H9 (cell line): Measurements from ENCODE around the gene DOCK1. TPM values are rescaled to one million over a fixed set of nuclear protein-coding genes. Genes with fewer than 3 reads are reported as not detected.

ENCODE experiments used
- DNase-seq: peaks from one replicate; pipeline ENCODE4 v3.0.0-alpha.2; 2017
- H2AFZ ChIP-seq: one replicate; pipeline ENCODE4 v1.6.1; 2013; ENCODE audit warnings: mild to moderate bottlenecking, low read length, control low read depth, moderate library complexity
- H2AK5ac ChIP-seq: 2 replicates; pipeline ENCODE4 v1.6.1; 2013; ENCODE audit warnings: low read length, control low read depth, mixed read lengths; ENCODE audit not compliant: insufficient read length
- H2BK120ac ChIP-seq: one replicate; pipeline ENCODE4 v1.6.1; 2013; ENCODE audit warnings: low read depth, mild to moderate bottlenecking, low read length, control low read depth, inconsistent platforms; ENCODE audit not compliant: poor library complexity, severe bottlenecking
- H2BK12ac ChIP-seq: 2 replicates; pipeline ENCODE4 v1.6.1; 2013; ENCODE audit warnings: low read length, control low read depth, mixed read lengths, low read depth; ENCODE audit not compliant: insufficient read length
- H2BK15ac ChIP-seq: 2 replicates; pipeline ENCODE4 v1.6.1; 2013; ENCODE audit warnings: low read depth, low read length, control low read depth
- H2BK20ac ChIP-seq: one replicate; pipeline ENCODE4 v1.6.1; 2013; ENCODE audit warnings: low read depth, mild to moderate bottlenecking, low read length, control low read depth, inconsistent platforms; ENCODE audit not compliant: poor library complexity, severe bottlenecking
- H2BK5ac ChIP-seq: 2 replicates; pipeline ENCODE4 v1.6.1; 2013; ENCODE audit warnings: low read length, control low read depth, mixed read lengths; ENCODE audit not compliant: insufficient read length
- H3K14ac ChIP-seq: 2 replicates; pipeline ENCODE4 v1.6.1; 2013; ENCODE audit warnings: low read length, control low read depth; ENCODE audit not compliant: insufficient read depth
- H3K18ac ChIP-seq: 2 replicates; pipeline ENCODE4 v1.6.1; 2013; ENCODE audit warnings: low read depth, mild to moderate bottlenecking, mixed read lengths, low read length, control low read depth; ENCODE audit not compliant: insufficient read length
- H3K23ac ChIP-seq: 2 replicates; pipeline ENCODE4 v1.6.1; 2013; ENCODE audit warnings: low read length, control low read depth, mixed read lengths, low read depth; ENCODE audit not compliant: insufficient read length
- H3K23me2 ChIP-seq: 2 replicates; pipeline ENCODE4 v1.6.1; 2013; ENCODE audit warnings: low read depth, mild to moderate bottlenecking, mixed read lengths, low read length, control low read depth; ENCODE audit not compliant: insufficient read length, poor library complexity, severe bottlenecking
- H3K27ac ChIP-seq: 2 replicates; pipeline ENCODE4 v1.5.1; 2013; ENCODE audit warnings: low read length, control low read depth, mixed read lengths, low read depth; ENCODE audit not compliant: insufficient read length
- H3K27me3 ChIP-seq: 2 replicates; pipeline ENCODE4 v1.6.1; 2013; ENCODE audit warnings: low read length, control low read depth, inconsistent platforms; ENCODE audit not compliant: insufficient read depth
- H3K4ac ChIP-seq: 2 replicates; pipeline ENCODE4 v1.6.1; 2013; ENCODE audit warnings: low read depth, mild to moderate bottlenecking, control low read depth, inconsistent platforms, low read length, moderate library complexity
- H3K4me1 ChIP-seq: 2 replicates; pipeline ENCODE4 v1.6.1; 2013; ENCODE audit warnings: low read length, control low read depth, inconsistent platforms; ENCODE audit not compliant: insufficient read depth
- H3K4me2 ChIP-seq: 2 replicates; pipeline ENCODE4 v1.6.1; 2013; ENCODE audit warnings: low read length, control low read depth, mixed read lengths; ENCODE audit not compliant: insufficient read length, insufficient read depth
- H3K56ac ChIP-seq: 2 replicates; pipeline ENCODE4 v1.6.1; 2013; ENCODE audit warnings: low read depth, mild to moderate bottlenecking, mixed read lengths, low read length, control low read depth; ENCODE audit not compliant: insufficient read length
- H3K79me1 ChIP-seq: 2 replicates; pipeline ENCODE4 v1.6.1; 2013; ENCODE audit warnings: low read depth, mild to moderate bottlenecking, moderate library complexity, low read length, control low read depth, inconsistent platforms; ENCODE audit not compliant: insufficient read depth, poor library complexity, severe bottlenecking
- H3K79me2 ChIP-seq: 2 replicates; pipeline ENCODE4 v1.6.1; 2013; ENCODE audit warnings: low read length, control low read depth, inconsistent platforms; ENCODE audit not compliant: insufficient read depth
- H3K9ac ChIP-seq: 2 replicates; pipeline ENCODE4 v1.6.1; 2013; ENCODE audit warnings: low read length, control low read depth, mixed read lengths; ENCODE audit not compliant: insufficient read length; ENCODE audit errors: extremely low read depth
- H3K9me3 ChIP-seq: one replicate; pipeline ENCODE4 v1.6.1; 2013; ENCODE audit warnings: low read depth, low read length, inconsistent platforms; ENCODE audit not compliant: control insufficient read depth
- H3T11ph ChIP-seq: one replicate; pipeline ENCODE4 v1.6.1; 2013; ENCODE audit warnings: mild to moderate bottlenecking, low read length, control low read depth, inconsistent platforms
- H4K20me1 ChIP-seq: one replicate; pipeline ENCODE4 v1.6.1; 2013; ENCODE audit not compliant: control insufficient read depth, insufficient read length, insufficient read depth
- H4K5ac ChIP-seq: 2 replicates; pipeline ENCODE4 v1.6.1; 2013; ENCODE audit warnings: low read depth, mild to moderate bottlenecking, mixed read lengths, low read length, control low read depth; ENCODE audit not compliant: insufficient read length
- H4K8ac ChIP-seq: replicated peaks from 2 replicates; pipeline ENCODE4 v1.6.1; 2013; ENCODE audit warnings: low read length, control low read depth, mixed read lengths, low read depth; ENCODE audit not compliant: insufficient read length
- H4K91ac ChIP-seq: 2 replicates; pipeline ENCODE4 v1.6.1; 2013; ENCODE audit warnings: low read depth, mild to moderate bottlenecking, moderate library complexity, mixed read lengths, low read length, control low read depth; ENCODE audit not compliant: insufficient read length
- H3K27ac Mint-ChIP-seq, 3 experiments: 2 replicates in 2 of 3; 3 replicates in 1 of 3; pipeline ENCODE4 v1.8.0; 2020 to 2021; ENCODE audit warnings: mixed read lengths in 3 of 3, mild to moderate bottlenecking in 1 of 3, moderate library complexity in 1 of 3
- H3K27me3 Mint-ChIP-seq: 2 replicates; pipeline ENCODE4 v1.8.0; 2021; ENCODE audit warnings: low read depth, mild to moderate bottlenecking, moderate library complexity, mixed read lengths
- H3K36me3 Mint-ChIP-seq, 3 experiments: 2 replicates in 2 of 3; 3 replicates in 1 of 3; pipeline ENCODE4 v1.8.0; 2020 to 2021; ENCODE audit warnings: low read depth in 3 of 3, mixed read lengths in 3 of 3; ENCODE audit not compliant: insufficient read depth in 1 of 3
- H3K4me1 Mint-ChIP-seq, 2 experiments: 2 replicates each; pipeline ENCODE4 v1.8.0; 2020; ENCODE audit warnings: mixed read lengths in 2 of 2
- H3K4me3 Mint-ChIP-seq, 2 experiments: 2 replicates in 1 of 2; 3 replicates in 1 of 2; pipeline ENCODE4 v1.8.0; 2020 to 2021; ENCODE audit warnings: mild to moderate bottlenecking in 2 of 2, mixed read lengths in 2 of 2, moderate library complexity in 1 of 2
- H3K9me3 Mint-ChIP-seq, 2 experiments: 2 replicates in 1 of 2; 3 replicates in 1 of 2; pipeline ENCODE4 v1.8.0; 2020; ENCODE audit warnings: mild to moderate bottlenecking in 2 of 2, mixed read lengths in 2 of 2, moderate library complexity in 1 of 2
- CTCF ChIP-seq: fragments of 200-600 bp; sonication (generic); conservative IDR thresholded peaks from 3 replicates; pipeline ENCODE4 v1.8.0; 2021; ENCODE audit warnings: antibody characterized with exemption, mild to moderate bottlenecking
- WGBS: extraction: QIAGEN DNeasy Blood & Tissue Kit; methylation state at CpG from one replicate; pipeline ENCODE4 v1.1.7; 2013; ENCODE audit warnings: missing lambda C conversion rate, low lambda C conversion rate, mixed read lengths; ENCODE audit not compliant: insufficient read length; ENCODE audit errors: extremely low coverage; 5-methylcytosine and 5-hydroxymethylcytosine counted together
- total RNA-seq: library from RNA; stranded (reverse); gene quantifications from 2 replicates; pipeline ENCODE4 v1.2.1, GENCODE V29; 2021

The DOCK1 gene
- total RNA-seq, 1 experiment from 2014 or later = 57.0 TPM

GRCh38 chr10:127415901-127416581 is 510.8 kb downstream of the DOCK1 start:
- no peaks in the 10 kb centered on the region; the same call in 1 of the 2 replicates for H3K4me1 ChIP-seq
- no peak overlapping the region for H3K9ac ChIP-seq
- H3K18ac ChIP-seq = no peak overlapping the region
- H3K79me2 ChIP-seq = no peaks in the 10 kb centered on the region
- no peaks in the 10 kb centered on the region for H3K27me3 Mint-ChIP-seq
- no peak overlapping the region for H3K4me3 Mint-ChIP-seq
- no peak overlapping the region for H3T11ph ChIP-seq
- no peaks in the 10 kb centered on the region for H3K9me3 Mint-ChIP-seq
- H3K79me1 ChIP-seq = no peaks in the 10 kb centered on the region
- H3K4me2 ChIP-seq = no peak overlapping the region
- DNase-seq = no peak
- H2BK20ac ChIP-seq = no peak overlapping the region
- H4K5ac ChIP-seq = no peak overlapping the region
- WGBS = no CpG with 5 or more reads among the region's 12 CpGs
- H2BK12ac ChIP-seq = no peak overlapping the region
- no peak overlapping the region; the same call in 1 of the 2 replicates for H2BK15ac ChIP-seq
- H2BK5ac ChIP-seq = no peak overlapping the region
- no peak overlapping the region for H2AK5ac ChIP-seq
- no peaks in the 10 kb centered on the region for H4K20me1 ChIP-seq
- H3K14ac ChIP-seq = no peak overlapping the region; the same call in 1 of the 2 replicates
- H3K4ac ChIP-seq = no peak overlapping the region
- no peaks in the 10 kb centered on the region for H3K27me3 ChIP-seq
- no peak overlapping the region for H2BK120ac ChIP-seq
- no peak for TF ChIP-seq CTCF
- no peak overlapping the region for H3K27ac ChIP-seq
- H3K23me2 ChIP-seq = no peaks in the 10 kb centered on the region
- peaks cover 5 to 7% of the 10 kb centered on the region in 2 experiments for H3K4me1 Mint-ChIP-seq
- H4K8ac ChIP-seq = no peak overlapping the region
- no peak overlapping the region for H3K56ac ChIP-seq
- H3K27ac Mint-ChIP-seq = peak overlapping the region in 2 of 3 experiments; percentile 21 to 78; a peak in 4 of 7 replicates
- H3K9me3 ChIP-seq = no peaks in the 10 kb centered on the region
- H2AFZ ChIP-seq = no peak overlapping the region
- H3K23ac ChIP-seq = no peak overlapping the region
- H3K36me3 Mint-ChIP-seq = peaks cover 3 to 12% (median 4%) of the 10 kb centered on the region in 3 experiments
- no peak overlapping the region for H4K91ac ChIP-seq
